HG02678 (cell line): ENCODE measurements around the gene ETS1.

Experiments
- ATAC-seq: cut with Tn5 transposase; IDR thresholded peaks from one replicate; pipeline ENCODE4 v1.9.1; 2021; ENCODE audit warnings: mild to moderate bottlenecking, moderate library complexity; ENCODE audit not compliant: unreplicated experiment

ETS1 gene

GRCh38 chr11:128487978-128488377 is 99.4 kb downstream of the ETS1 start:
- ATAC-seq = no peak

GRCh38 chr11:128484172-128484571 is 103.2 kb downstream of the ETS1 start:
- no peak for ATAC-seq

DNA sequence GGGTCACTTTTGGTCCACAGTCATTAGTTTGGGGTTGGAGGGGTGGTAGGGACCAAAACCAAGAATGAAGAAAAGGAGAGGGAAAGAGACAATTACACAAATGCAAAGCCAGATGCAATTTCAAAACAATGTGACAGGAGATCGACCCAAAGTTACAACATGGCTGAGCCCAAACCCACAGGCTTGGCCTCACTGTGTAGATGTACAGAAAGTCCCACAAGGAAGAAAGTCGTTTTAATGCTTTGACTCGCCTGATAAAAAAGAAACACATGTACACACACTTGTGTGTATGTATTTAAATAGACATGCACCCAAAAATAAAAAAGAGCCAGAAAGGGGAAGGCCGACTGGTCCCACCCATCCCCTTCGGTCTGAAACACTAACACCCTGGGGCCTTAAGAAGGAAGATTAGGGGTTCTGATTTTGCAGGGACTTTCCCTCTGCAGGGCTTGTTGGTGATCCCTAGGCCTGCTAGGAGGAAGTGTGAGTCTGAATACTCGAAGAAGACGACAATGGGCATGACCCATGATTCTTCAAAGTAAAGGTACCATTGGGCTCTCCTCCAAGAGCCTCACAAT is 104.1 kb downstream of the ETS1 start:
- ATAC-seq = peak; percentile 72

GRCh38 chr11:128482512-128483191 is 104.7 kb downstream of the ETS1 start:
- ATAC-seq = peak; percentile 48

DNA sequence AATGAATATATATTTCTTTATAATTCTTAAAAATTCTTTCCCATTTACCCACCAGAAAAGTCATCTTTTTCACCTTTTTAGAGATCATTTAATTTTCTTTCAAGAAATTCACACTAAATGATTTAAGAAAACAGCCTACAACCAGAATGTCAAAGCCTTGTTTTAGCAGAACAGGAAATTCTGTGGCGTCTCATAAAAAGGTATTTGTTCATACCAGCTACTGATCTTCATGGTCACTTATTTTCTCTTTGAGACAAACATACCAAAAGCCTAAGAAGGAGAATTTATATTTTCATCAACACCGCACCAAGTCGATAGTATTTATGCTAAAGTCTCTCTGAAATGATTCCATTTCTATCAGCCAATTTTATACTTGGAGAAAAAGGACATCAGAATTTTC is 105.3 kb downstream of the ETS1 start:
- no peak for ATAC-seq

GRCh38 chr11:128481135-128481534 is 106.2 kb downstream of the ETS1 start:
- no peak for ATAC-seq

DNA sequence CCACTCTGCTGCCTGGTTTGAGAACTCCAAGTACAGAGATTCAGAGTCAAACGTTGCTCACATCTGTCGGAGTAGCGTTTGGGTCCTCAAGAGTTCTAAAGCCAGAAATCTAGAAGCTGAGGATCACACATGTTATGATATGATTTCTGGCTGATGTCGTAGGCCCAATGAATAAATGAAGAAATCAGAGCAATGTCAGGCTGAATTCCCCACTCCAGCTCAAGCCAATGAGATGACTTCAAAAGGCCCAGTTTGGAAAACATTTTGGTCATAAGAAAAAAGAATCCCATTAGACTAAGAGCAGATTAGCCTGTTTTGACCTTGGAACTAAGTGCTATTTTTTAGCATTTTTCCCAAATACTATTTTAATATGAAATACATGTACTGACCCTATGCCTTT is 106.7 kb downstream of the ETS1 start:
- no peak for ATAC-seq

- no peak for ATAC-seq
Observed at GRCh38 chr11:128480066-128480465, 107.3 kb downstream of the ETS1 start.

GRCh38 chr11:128479144-128479543 is 108.2 kb downstream of the ETS1 start:
- no peak for ATAC-seq

DNA sequence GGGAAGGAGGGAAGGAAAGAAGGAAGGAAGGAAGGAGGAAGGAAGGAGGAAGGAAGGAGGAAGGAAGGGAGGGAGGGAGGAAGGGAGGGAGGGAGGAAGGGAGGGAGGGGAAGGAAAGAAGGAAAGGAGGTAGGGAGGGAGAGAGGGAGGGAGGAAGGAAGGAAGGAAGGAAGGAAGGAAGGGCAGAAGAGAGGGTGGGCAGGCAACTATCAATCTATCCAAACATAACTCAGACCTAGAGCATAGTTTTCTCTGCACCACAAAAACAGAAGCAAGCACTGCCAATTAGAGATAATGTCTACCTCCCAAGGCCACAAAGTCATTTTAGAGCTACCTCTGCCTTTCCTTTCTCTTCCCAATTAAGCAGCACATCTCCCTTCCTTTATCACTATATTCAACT is 109.1 kb downstream of the ETS1 start:
- no peak for ATAC-seq

DNA sequence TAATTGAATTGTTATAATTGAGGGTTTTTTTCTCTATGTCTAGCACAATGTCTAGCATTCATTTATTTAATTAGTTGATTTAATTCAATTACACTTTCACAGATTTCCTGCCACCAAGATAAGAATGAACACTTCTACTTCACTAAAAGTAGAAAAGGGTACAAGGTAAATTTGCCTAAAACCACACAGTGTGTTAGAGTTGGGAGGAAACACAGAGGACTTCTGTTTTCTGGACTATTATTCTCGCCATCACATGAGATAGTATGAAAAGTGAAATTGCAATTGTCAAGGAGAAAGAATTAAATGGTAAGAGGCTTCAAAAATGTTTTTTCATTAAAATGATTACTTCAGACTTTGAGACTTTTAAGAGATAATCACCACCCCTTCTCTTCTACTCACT is 109.5 kb downstream of the ETS1 start:
- peak; percentile 28 for ATAC-seq

DNA sequence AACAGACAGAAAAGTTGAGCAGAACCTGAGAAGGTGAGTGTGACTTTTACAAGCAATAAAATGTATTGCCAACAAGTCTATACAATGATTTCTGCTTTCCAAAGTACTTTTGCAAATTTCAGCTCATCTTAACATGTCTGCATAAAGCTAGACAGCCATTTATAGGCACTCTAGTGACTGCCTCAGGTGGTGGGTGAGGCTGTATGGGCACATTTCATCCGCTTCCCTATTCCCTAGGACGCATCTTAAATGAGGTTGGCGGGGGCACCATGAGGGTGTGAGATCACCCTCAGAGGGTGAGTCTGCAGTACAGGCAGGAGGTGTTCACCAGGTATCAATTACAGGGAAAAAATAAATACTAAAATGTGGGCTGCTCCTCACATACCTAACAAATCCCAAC is 110.1 kb downstream of the ETS1 start:
- no peak for ATAC-seq

- ATAC-seq = no peak
Observed at GRCh38 chr11:128476729-128477128, 110.6 kb downstream of the ETS1 start.

DNA sequence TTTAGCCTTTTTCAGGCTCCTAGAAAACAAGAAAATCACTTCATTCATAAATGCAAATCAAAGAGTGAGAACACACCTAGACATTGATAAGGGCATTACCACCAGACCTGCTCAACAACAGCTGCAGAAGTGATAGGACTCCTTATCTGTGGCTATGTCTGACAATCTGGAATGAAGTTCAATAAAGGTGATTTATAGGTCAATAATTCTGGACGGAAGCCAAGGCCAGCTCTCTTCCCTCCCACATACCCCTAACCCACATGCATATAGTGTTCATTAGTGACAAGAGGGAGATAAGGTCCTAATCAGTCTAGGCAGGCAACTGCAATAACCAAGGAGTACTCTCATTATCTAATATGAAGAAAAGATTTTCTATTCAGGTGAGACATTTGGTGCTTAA is 111.3 kb downstream of the ETS1 start:
- ATAC-seq = no peak

GRCh38 chr11:128474036-128474874 is 113.1 kb downstream of the ETS1 start:
- ATAC-seq = no peak

DNA sequence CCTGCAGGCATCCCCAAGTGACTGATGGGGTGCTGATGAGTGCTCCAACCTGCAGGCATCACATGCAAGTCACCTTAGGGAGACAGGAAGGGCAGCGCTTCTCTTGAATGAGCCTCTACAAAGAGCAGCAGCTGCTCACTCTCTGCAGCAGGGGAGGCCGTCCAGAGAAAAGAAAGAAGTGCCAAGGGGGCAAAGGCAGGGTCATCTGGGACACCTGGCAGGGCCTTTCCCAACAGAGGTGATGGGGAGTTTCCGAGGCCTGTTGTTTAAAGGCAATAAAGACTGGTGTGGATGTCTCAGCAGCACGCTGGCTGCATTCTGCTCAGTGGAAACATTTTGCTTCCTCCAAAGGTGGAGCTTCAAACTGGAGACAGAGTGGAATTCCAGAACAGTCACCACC is 113.7 kb downstream of the ETS1 start:
- ATAC-seq = no peak

- peak; percentile 37 for ATAC-seq
Observed at GRCh38 chr11:128472128-128473089, 114.9 kb downstream of the ETS1 start.

DNA sequence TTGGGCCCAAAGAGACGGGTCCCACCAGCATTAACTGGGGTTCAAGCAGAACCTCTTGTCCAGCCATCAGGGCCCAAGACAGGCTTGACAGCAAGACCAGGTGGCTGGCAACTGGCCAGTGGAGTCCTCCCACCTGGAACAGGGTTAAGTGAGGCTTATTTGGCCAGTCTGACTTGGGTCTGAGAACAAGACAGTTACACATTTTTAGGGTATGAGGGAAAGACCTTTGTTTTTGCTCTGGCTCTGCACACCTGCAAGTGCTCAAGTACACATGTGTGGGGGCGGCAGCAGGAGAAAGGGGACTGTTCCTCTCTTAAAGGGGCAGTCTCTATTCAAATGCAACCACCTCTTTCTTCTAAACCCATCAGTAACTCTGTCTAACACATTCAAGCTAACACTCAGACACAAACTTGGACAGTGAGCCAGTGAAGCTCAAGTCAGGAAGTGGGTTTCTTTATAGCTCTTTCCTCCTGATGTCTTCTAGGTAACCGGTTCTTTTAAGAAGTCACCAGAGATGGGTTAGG is 116.2 kb downstream of the ETS1 start:
- ATAC-seq = peak; percentile 49

- no peak for ATAC-seq
Observed at GRCh38 chr11:128470081-128470480, 117.3 kb downstream of the ETS1 start.

GRCh38 chr11:128469220-128469619 is 118.1 kb downstream of the ETS1 start:
- ATAC-seq = peak; percentile 51

DNA sequence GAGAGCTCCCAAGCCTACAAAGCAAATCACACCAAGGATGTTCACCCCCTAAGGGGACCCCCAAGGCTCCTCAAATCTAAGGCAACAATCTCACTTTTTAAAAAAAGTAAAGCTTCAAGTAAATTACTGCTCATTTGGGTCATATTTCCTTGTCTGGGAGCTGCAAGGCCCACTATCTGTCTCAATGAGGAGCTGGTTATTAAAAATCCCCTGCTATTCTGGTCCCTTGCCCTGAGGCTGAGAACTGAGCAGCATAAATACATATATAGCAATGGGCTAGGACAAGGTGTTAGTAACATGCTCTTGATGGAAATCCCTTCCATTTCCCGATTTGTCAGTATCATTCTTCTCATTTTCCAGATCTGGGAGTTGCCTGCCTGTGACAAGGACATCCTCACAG is 119.2 kb downstream of the ETS1 start:
- ATAC-seq = no peak
